DND-41 (cell line): ENCODE results near the gene PTPRN2.

Experiments
- CTCF ChIP-seq: IDR thresholded peaks from 2 replicates; pipeline ENCODE4 v1.5.1; 2012; ENCODE audit warnings: borderline replicate concordance, low read length, moderate library complexity, mild to moderate bottlenecking; ENCODE audit not compliant: poor library complexity, severe bottlenecking; ENCODE audit errors: extremely low read depth
- EZH2 ChIP-seq: IDR thresholded peaks from 3 replicates; pipeline ENCODE4 v1.6.1; 2012; ENCODE audit warnings: borderline replicate concordance, low read depth, mild to moderate bottlenecking, moderate library complexity, low read length, inconsistent platforms; ENCODE audit not compliant: severe bottlenecking

GRCh38 chr7:158296798-158297104 lies 290.9 kb downstream of the PTPRN2 start:
- TF ChIP-seq CTCF (no peak), EZH2 (no peak)
